CD4-positive, alpha-beta memory T cell (primary cell): ENCODE data around the gene PRR15L. TPM values are rescaled to one million over a fixed set of nuclear protein-coding genes. Genes with fewer than 3 reads are reported as not detected.

ENCODE experiments used
- CTCF ChIA-PET: fragments of 350-600 bp; sonication (Branson Sonifier 250); formaldehyde crosslinking; loops from one replicate; lab custom pipeline; 2021; ENCODE audit warnings: inconsistent platforms; ENCODE audit not compliant: partially characterized antibody; lab: Charles Lee
- POLR2A ChIA-PET: fragments of 350-600 bp; sonication (Branson Sonifier 250); formaldehyde crosslinking; loops from one replicate; lab custom pipeline; 2021; ENCODE audit not compliant: partially characterized antibody; lab: Charles Lee
- DNase-seq, 5 donors: peaks; one replicate each; pipeline versions ENCODE4 v3.0.0 to v3.0.0-alpha.2; 2020 to 2022; ENCODE audit warnings: mixed read lengths in 1 of 5
- H3K27ac ChIP-seq: one replicate; pipeline ENCODE4 v1.7.0; 2013; ENCODE audit warnings: low read depth, low read length
- H3K27me3 ChIP-seq: 2 replicates; pipeline ENCODE4 v1.7.0; 2013; ENCODE audit warnings: mild to moderate bottlenecking, low read length, moderate library complexity; ENCODE audit not compliant: insufficient read depth
- H3K36me3 ChIP-seq: 2 replicates; pipeline ENCODE4 v1.7.0; 2013; ENCODE audit warnings: mild to moderate bottlenecking, low read length, moderate library complexity; ENCODE audit not compliant: insufficient read depth
- H3K4me1 ChIP-seq: 2 replicates; pipeline ENCODE4 v1.7.0; 2013; ENCODE audit warnings: mild to moderate bottlenecking, low read length, moderate library complexity; ENCODE audit not compliant: insufficient read depth
- H3K4me3 ChIP-seq, 2 donors: one replicate each; pipeline ENCODE4 v1.7.0; 2013; ENCODE audit warnings: low read length in 2 of 2, mild to moderate bottlenecking in 1 of 2
- H3K9me3 ChIP-seq, 2 donors: one replicate each; pipeline ENCODE4 v1.7.0; 2013; ENCODE audit warnings: low read length in 2 of 2, control low read depth in 1 of 2; ENCODE audit not compliant: control insufficient read depth in 1 of 2
- H3K27ac Mint-ChIP-seq, 7 donors: one replicate each; pipeline ENCODE4 v1.8.0; 2020 to 2021; ENCODE audit warnings: mixed read lengths in 7 of 7, mild to moderate bottlenecking in 6 of 7, inconsistent platforms in 3 of 7, moderate library complexity in 3 of 7
- H3K27me3 Mint-ChIP-seq, 2 donors: one replicate each; pipeline ENCODE4 v1.8.0; 2020 to 2021; ENCODE audit warnings: mixed read lengths in 2 of 2
- H3K36me3 Mint-ChIP-seq, 2 donors: one replicate each; pipeline ENCODE4 v1.8.0; 2020 to 2021; ENCODE audit warnings: mixed read lengths in 2 of 2, inconsistent platforms in 1 of 2, mild to moderate bottlenecking in 1 of 2
- H3K4me1 Mint-ChIP-seq, 4 donors: one replicate each; pipeline ENCODE4 v1.8.0; 2020 to 2021; ENCODE audit warnings: mixed read lengths in 4 of 4, mild to moderate bottlenecking in 1 of 4
- H3K4me3 Mint-ChIP-seq, 8 donors: one replicate each; pipeline ENCODE4 v1.8.0; 2020 to 2021; ENCODE audit warnings: mixed read lengths in 8 of 8, mild to moderate bottlenecking in 7 of 8, moderate library complexity in 6 of 8, inconsistent platforms in 3 of 8
- H3K9me3 Mint-ChIP-seq, 8 donors: one replicate each; pipeline ENCODE4 v1.8.0; 2020 to 2021; ENCODE audit warnings: mixed read lengths in 8 of 8, mild to moderate bottlenecking in 5 of 8, inconsistent platforms in 3 of 8, moderate library complexity in 1 of 8
- intact Hi-C: fragments of 100-400 bp; cut with micrococcal nuclease; formaldehyde crosslinking; loops from one replicate; pipeline ENCODE4 v1.15.1; 2023
- polyA plus RNA-seq, 2 donors: library from polyadenylated mRNA; unstranded; fragments of 300-500 nt; fragmentation: Illumina TruSeq; gene quantifications; one replicate each; pipeline ENCODE4 v1.2.3, GENCODE V29; 2021
- total RNA-seq, 2 experiments: library from RNA; stranded (reverse); gene quantifications; one replicate each; pipeline ENCODE4 v1.2.3, GENCODE V29; 2021

The PRR15L gene
- total and polyA plus RNA-seq, 4 experiments from 2014 or later, result 0.11 TPM; not detected in 3

- H3K36me3 Mint-ChIP-seq, result peaks cover 44 to 57% of the 10 kb centered on the region in 2 donors
- no peak overlapping the region for H3K4me3 Mint-ChIP-seq
- H3K27me3 ChIP-seq, result no peaks in the 10 kb centered on the region
- peaks cover 12% of the 10 kb centered on the region for H3K4me1 ChIP-seq
- H3K4me3 ChIP-seq, result no peak overlapping the region
- intact Hi-C loops, result no loop called here
- peaks cover 0 to 1% (median 0%) of the 10 kb centered on the region in 8 donors for H3K9me3 Mint-ChIP-seq
- H3K4me1 Mint-ChIP-seq, result peaks cover 12 to 26% (median 14%) of the 10 kb centered on the region in 4 donors
- H3K27ac Mint-ChIP-seq, result peak overlapping the region in 1 of 7 donors; percentile 8
- no peak for DNase-seq
- H3K27me3 Mint-ChIP-seq, result no peaks in the 10 kb centered on the region
- ChIA-PET POLR2A (interaction anchor here (0.9 to 2.1 kb wide), 2 partner anchors 23 to 52 kb away, joined by 3 to 5 read pairs; partner anchors contain the start of genes CDK5RAP3 and SP2), CTCF (no interaction called here)
- H3K36me3 ChIP-seq, result peaks cover 33% of the 10 kb centered on the region
- H3K9me3 ChIP-seq, result no peaks in the 10 kb centered on the region
- no peak overlapping the region for H3K27ac ChIP-seq
These were observed 38.7 kb downstream of the PRR15L start for GRCh38 chr17:47918991-47919390.

DNA sequence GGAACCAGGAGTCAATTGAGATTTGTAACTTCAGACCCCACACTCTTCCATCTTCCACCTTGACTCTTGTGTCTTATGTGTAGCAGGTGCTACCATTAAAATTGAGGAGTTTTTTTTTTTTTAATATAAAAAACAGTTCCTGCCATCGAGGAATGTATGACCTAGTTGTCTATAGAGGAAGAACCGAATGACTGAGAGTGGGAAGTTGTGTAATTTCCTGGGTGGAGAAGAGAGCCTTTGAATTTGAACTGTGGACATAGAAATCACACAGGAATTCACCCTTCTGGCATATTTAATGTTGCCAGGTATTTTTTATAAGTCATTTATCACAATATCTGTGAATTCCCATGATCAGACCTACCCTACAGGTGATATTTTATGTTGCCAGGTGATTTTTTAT lies 39.7 kb downstream of the PRR15L start:
- H3K4me1 Mint-ChIP-seq, result peaks cover 12 to 26% (median 15%) of the 10 kb centered on the region in 4 donors
- peak overlapping the region in 5 of 7 donors; percentile 13 to 87 (median 46) for H3K27ac Mint-ChIP-seq
- Histone ChIP-seq H3K9me3 (no peaks in the 10 kb centered on the region), H3K27me3 (no peaks in the 10 kb centered on the region), H3K4me1 (peaks cover 12% of the 10 kb centered on the region), H3K27ac (no peak overlapping the region), H3K36me3 (peaks cover 24% of the 10 kb centered on the region), H3K4me3 (no peak overlapping the region)
- DNase-seq, result no peak
- ChIA-PET CTCF (no interaction called here), POLR2A (interaction anchor here (0.9 to 2.1 kb wide), 2 partner anchors 22 to 53 kb away, joined by 3 to 5 read pairs; partner anchors contain the start of genes CDK5RAP3 and SP2)
- H3K9me3 Mint-ChIP-seq, result peaks cover 0 to 1% (median 0%) of the 10 kb centered on the region in 8 donors
- H3K4me3 Mint-ChIP-seq, result no peak overlapping the region
- intact Hi-C loops, result no loop called here
- H3K36me3 Mint-ChIP-seq, result peaks cover 36 to 48% of the 10 kb centered on the region in 2 donors
- no peaks in the 10 kb centered on the region for H3K27me3 Mint-ChIP-seq

GRCh38 chr17:47917581-47917980 lies 40.1 kb downstream of the PRR15L start:
- Histone ChIP-seq H3K36me3 (peaks cover 20% of the 10 kb centered on the region), H3K4me1 (peaks cover 12% of the 10 kb centered on the region), H3K27me3 (no peaks in the 10 kb centered on the region), H3K9me3 (no peaks in the 10 kb centered on the region), H3K27ac (no peak overlapping the region), H3K4me3 (no peak overlapping the region)
- intact Hi-C loops, result no loop called here
- Mint-ChIP-seq H3K4me1 (peaks cover 12 to 28% (median 16%) of the 10 kb centered on the region in 4 donors), H3K4me3 (peak overlapping the region in 1 of 8 donors; percentile 20), H3K27ac (peak overlapping the region in 3 of 7 donors; percentile 46 to 91 (median 59)), H3K36me3 (peaks cover 36 to 46% of the 10 kb centered on the region in 2 donors), H3K9me3 (peaks cover 0 to 1% (median 0%) of the 10 kb centered on the region in 8 donors), H3K27me3 (no peaks in the 10 kb centered on the region)
- ChIA-PET CTCF (interaction anchor here (0.7 kb wide), 1 partner anchor 31 kb away, joined by 3 read pairs; no protein-coding TSS in a partner anchor), POLR2A (no interaction called here)
- DNase-seq, result no peak

GRCh38 chr17:47916489-47917208 lies 41.0 kb downstream of the PRR15L start:
- H3K36me3 Mint-ChIP-seq, result peaks cover 31 to 41% of the 10 kb centered on the region in 2 donors
- H3K27ac Mint-ChIP-seq, result peak overlapping the region in 6 of 7 donors; percentile 48 to 91 (median 62)

GRCh38 chr17:47915776-47916398 lies 41.8 kb downstream of the PRR15L start:
- peaks cover 29 to 38% of the 10 kb centered on the region in 2 donors for H3K36me3 Mint-ChIP-seq
- H3K27ac Mint-ChIP-seq, result peak overlapping the region in 5 of 7 donors; percentile 22 to 75 (median 23)
- H3K27me3 Mint-ChIP-seq, result no peaks in the 10 kb centered on the region
- H3K4me1 Mint-ChIP-seq, result peaks cover 14 to 30% (median 17%) of the 10 kb centered on the region in 4 donors
- no peak overlapping the region for H3K4me3 Mint-ChIP-seq
- Histone ChIP-seq H3K4me3 (no peak overlapping the region), H3K4me1 (peaks cover 12% of the 10 kb centered on the region), H3K27ac (no peak overlapping the region), H3K27me3 (no peaks in the 10 kb centered on the region), H3K36me3 (peaks cover 20% of the 10 kb centered on the region), H3K9me3 (no peaks in the 10 kb centered on the region)
- CTCF ChIA-PET, result no interaction called here
- POLR2A ChIA-PET, result no interaction called here
- DNase-seq, result no peak
- no peaks in the 10 kb centered on the region for H3K9me3 Mint-ChIP-seq
- intact Hi-C loops, result no loop called here

More at GRCh38 chr17:47916489-47917208, 41.0 kb downstream of the PRR15L start:
- Histone ChIP-seq H3K27ac (no peak overlapping the region), H3K9me3 (no peaks in the 10 kb centered on the region), H3K4me3 (no peak overlapping the region), H3K4me1 (peaks cover 12% of the 10 kb centered on the region), H3K27me3 (no peaks in the 10 kb centered on the region), H3K36me3 (peaks cover 20% of the 10 kb centered on the region)
- H3K4me1 Mint-ChIP-seq, result peaks cover 15 to 30% (median 17%) of the 10 kb centered on the region in 4 donors
- H3K27me3 Mint-ChIP-seq, result no peaks in the 10 kb centered on the region
- no peaks in the 10 kb centered on the region for H3K9me3 Mint-ChIP-seq
- ChIA-PET POLR2A (no interaction called here), CTCF (interaction anchor here (0.7 kb wide), 1 partner anchor 32 kb away, joined by 3 read pairs; no protein-coding TSS in a partner anchor)
- no peak overlapping the region for H3K4me3 Mint-ChIP-seq
- DNase-seq, result no peak
- intact Hi-C loops, result no loop called here

DNA sequence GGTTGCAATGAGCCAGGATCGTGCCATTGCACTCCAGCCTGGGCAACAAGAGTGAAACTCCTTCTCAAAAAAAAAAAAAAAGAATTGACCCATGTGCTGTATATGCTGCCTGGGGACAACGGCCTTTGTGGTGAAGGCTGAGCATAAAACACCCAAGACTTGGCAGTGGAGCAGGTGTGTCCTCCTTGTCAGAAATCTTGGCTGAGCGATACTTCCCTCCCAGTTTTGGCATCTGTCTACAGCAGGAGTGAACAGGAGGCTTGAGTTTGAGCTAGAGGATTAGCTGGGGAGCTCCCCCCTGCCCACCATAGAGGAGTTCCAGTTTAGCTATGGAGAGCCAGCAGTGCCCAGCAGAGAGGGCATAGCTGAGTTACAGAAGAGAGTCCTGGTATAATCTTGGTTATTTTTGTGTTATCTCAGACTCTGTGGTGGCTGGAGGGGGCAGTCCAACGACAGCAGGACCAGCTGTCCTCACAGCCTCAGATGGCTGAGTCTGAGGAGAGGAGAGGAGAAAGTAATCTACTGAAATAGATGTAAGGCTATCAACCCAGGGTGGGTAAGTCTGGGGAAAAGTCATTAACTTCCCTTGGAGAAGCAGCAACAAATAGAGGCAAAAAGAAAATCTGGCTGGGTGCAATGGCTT lies 43.3 kb downstream of the PRR15L start:
- H3K4me3 Mint-ChIP-seq, result no peak overlapping the region
- peak overlapping the region; percentile 4 to 85 (median 62) for H3K27ac Mint-ChIP-seq
- peaks cover 24 to 39% of the 10 kb centered on the region in 2 donors for H3K36me3 Mint-ChIP-seq
- DNase-seq, result no peak
- Histone ChIP-seq H3K4me1 (peaks cover 12% of the 10 kb centered on the region), H3K27ac (no peak overlapping the region), H3K4me3 (no peak overlapping the region), H3K9me3 (no peaks in the 10 kb centered on the region), H3K27me3 (no peaks in the 10 kb centered on the region), H3K36me3 (peaks cover 20% of the 10 kb centered on the region)
- intact Hi-C loops, result no loop called here
- no peaks in the 10 kb centered on the region for H3K27me3 Mint-ChIP-seq
- H3K9me3 Mint-ChIP-seq, result no peaks in the 10 kb centered on the region
- ChIA-PET CTCF (interaction anchor here (0.6 to 1.2 kb wide), 2 partner anchors 24 to 72 kb away, joined by 3 read pairs; no protein-coding TSS in a partner anchor), POLR2A (interaction anchor here (0.9 kb wide), 1 partner anchor 9 kb away, joined by 3 read pairs; no protein-coding TSS in a partner anchor)
- H3K4me1 Mint-ChIP-seq, result peaks cover 14 to 34% (median 17%) of the 10 kb centered on the region in 4 donors
